Fibroblast of the aortic adventitia (primary cell): ENCODE results near the gene EDEM2. TPM values are rescaled to one million over a fixed set of nuclear protein-coding genes. Genes with fewer than 3 reads are reported as not detected.

Experiments
- DNase-seq: peaks from one replicate; pipeline ENCODE4 v3.0.0-alpha.2; 2010; ENCODE audit warnings: low read depth
- H3K4me3 ChIP-seq: 2 replicates; pipeline ENCODE4 v1.5.1; 2011; ENCODE audit warnings: low read depth, mild to moderate bottlenecking, control low read depth, low read length, moderate library complexity
- CTCF ChIP-seq: IDR thresholded peaks from 2 replicates; pipeline ENCODE4 v1.5.1; 2011; ENCODE audit warnings: mild to moderate bottlenecking, low read length, control low read depth, inconsistent platforms; ENCODE audit not compliant: insufficient read depth
- total RNA-seq: library from RNA; depleted of rRNA; stranded (reverse); fragments of >200 nt; gene quantifications from 2 replicates; pipeline ENCODE4 v1.2.3, GENCODE V29; 2012; ENCODE audit warnings: low replicate concordance

Gene EDEM2
- total RNA-seq, 1 donor, result 34.1 TPM

GRCh38 chr20:35092524-35093266, 54.4 kb downstream of the EDEM2 start, which contains the start of gene TRPC4AP:
Gene TRPC4AP (minus strand): TSS chr20:35092807. CDS start chr20:35092781, 26 bp downstream.
- H3K4me3 ChIP-seq, result peak within 1 kb of the TSS; percentile 94
- TF ChIP-seq CTCF, result peak; percentile 78
- DNase-seq, result peak; percentile 88

GRCh38 chr20:35091816-35092523, 55.2 kb downstream of the EDEM2 start:
- no peak for TF ChIP-seq CTCF
- H3K4me3 ChIP-seq, result peak overlapping the region; percentile 94
- DNase-seq, result peak; percentile 33

- TF ChIP-seq CTCF, result no peak
- peak; percentile 34 for DNase-seq
- H3K4me3 ChIP-seq, result no peak overlapping the region
Measured at GRCh38 chr20:35088231-35089145, 58.6 kb downstream of the EDEM2 start.

GRCh38 chr20:35087791-35088190, 59.3 kb downstream of the EDEM2 start:
- DNase-seq, result no peak
- TF ChIP-seq CTCF, result no peak
- H3K4me3 ChIP-seq, result no peak overlapping the region

GRCh38 chr20:35087355-35087754, 59.8 kb downstream of the EDEM2 start:
- TF ChIP-seq CTCF, result no peak
- H3K4me3 ChIP-seq, result no peak overlapping the region
- DNase-seq, result no peak

- DNase-seq, result no peak
- no peak for TF ChIP-seq CTCF
- no peak overlapping the region for H3K4me3 ChIP-seq
Measured at GRCh38 chr20:35085477-35086225, 61.5 kb downstream of the EDEM2 start.
